22Rv1 (cell line): ENCODE results near the gene B4GALT7.

Experiments used
- ZFX ChIP-seq: fragments of 450-650 bp; IDR thresholded peaks from 2 replicates; pipeline ENCODE4 v1.6.1; 2017; ENCODE audit warnings: antibody characterized with exemption, borderline replicate concordance
- TF ChIP-seq, protein P1 (sequence below): fragments of 450-650 bp; IDR thresholded peaks from 2 replicates; pipeline ENCODE4 v1.5.1; 2017; ENCODE audit warnings: mild to moderate bottlenecking

GRCh38 chr5:177610770-177611445, 11.0 kb downstream of the B4GALT7 start:
- TF ChIP-seq, protein P1, sequence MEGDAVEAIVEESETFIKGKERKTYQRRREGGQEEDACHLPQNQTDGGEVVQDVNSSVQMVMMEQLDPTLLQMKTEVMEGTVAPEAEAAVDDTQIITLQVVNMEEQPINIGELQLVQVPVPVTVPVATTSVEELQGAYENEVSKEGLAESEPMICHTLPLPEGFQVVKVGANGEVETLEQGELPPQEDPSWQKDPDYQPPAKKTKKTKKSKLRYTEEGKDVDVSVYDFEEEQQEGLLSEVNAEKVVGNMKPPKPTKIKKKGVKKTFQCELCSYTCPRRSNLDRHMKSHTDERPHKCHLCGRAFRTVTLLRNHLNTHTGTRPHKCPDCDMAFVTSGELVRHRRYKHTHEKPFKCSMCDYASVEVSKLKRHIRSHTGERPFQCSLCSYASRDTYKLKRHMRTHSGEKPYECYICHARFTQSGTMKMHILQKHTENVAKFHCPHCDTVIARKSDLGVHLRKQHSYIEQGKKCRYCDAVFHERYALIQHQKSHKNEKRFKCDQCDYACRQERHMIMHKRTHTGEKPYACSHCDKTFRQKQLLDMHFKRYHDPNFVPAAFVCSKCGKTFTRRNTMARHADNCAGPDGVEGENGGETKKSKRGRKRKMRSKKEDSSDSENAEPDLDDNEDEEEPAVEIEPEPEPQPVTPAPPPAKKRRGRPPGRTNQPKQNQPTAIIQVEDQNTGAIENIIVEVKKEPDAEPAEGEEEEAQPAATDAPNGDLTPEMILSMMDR, result no peak
- TF ChIP-seq ZFX, result no peak
